HFFc6 (cell line): ENCODE results near the gene DLST. TPM values are rescaled to one million over a fixed set of nuclear protein-coding genes. Genes with fewer than 3 reads are reported as not detected.
A peak's percentile ranks its signal among the peaks of the same experiment; 100 is the strongest.

ENCODE experiments used
- DNase-seq: peaks from one replicate; pipeline ENCODE4 v3.0.0-alpha.2; 2018
- H3K27ac Mint-ChIP-seq: 2 replicates; pipeline ENCODE4 v1.8.0; 2020; ENCODE audit warnings: mild to moderate bottlenecking, mixed read lengths
- H3K27me3 Mint-ChIP-seq: 2 replicates; pipeline ENCODE4 v1.8.0; 2021; ENCODE audit warnings: mild to moderate bottlenecking, moderate library complexity, mixed read lengths; ENCODE audit not compliant: insufficient read depth
- H3K36me3 Mint-ChIP-seq: 2 replicates; pipeline ENCODE4 v1.8.0; 2021; ENCODE audit warnings: low read depth, mixed read lengths
- H3K4me1 Mint-ChIP-seq: 2 replicates; pipeline ENCODE4 v1.8.0; 2020; ENCODE audit warnings: low read depth, mixed read lengths
- H3K4me3 Mint-ChIP-seq: 2 replicates; pipeline ENCODE4 v1.8.0; 2020; ENCODE audit warnings: mild to moderate bottlenecking, moderate library complexity, mixed read lengths
- H3K9me3 Mint-ChIP-seq: 2 replicates; pipeline ENCODE4 v1.8.0; 2020; ENCODE audit warnings: mild to moderate bottlenecking, mixed read lengths
- total RNA-seq, 6 experiments: library from RNA; stranded (reverse); fragmentation: NEBNext Ultra II Directional; extraction: Animal tissue kit (Norgen Biotek cat#: 25700); gene quantifications; 2 replicates in 1 of 6; 3 replicates in 5 of 6; pipeline ENCODE4 v1.2.3, GENCODE V29; 2021
- TF ChIP-seq, protein P1 (sequence below): fragments of 200-600 bp; sonication (generic); IDR thresholded peaks from 2 replicates; pipeline ENCODE4 v1.5.0; 2021; ENCODE audit warnings: antibody characterized with exemption, mild to moderate bottlenecking

The DLST gene
- total RNA-seq, 6 experiments from 2014 or later = 97.5 to 118 (median 109) TPM

DNA sequence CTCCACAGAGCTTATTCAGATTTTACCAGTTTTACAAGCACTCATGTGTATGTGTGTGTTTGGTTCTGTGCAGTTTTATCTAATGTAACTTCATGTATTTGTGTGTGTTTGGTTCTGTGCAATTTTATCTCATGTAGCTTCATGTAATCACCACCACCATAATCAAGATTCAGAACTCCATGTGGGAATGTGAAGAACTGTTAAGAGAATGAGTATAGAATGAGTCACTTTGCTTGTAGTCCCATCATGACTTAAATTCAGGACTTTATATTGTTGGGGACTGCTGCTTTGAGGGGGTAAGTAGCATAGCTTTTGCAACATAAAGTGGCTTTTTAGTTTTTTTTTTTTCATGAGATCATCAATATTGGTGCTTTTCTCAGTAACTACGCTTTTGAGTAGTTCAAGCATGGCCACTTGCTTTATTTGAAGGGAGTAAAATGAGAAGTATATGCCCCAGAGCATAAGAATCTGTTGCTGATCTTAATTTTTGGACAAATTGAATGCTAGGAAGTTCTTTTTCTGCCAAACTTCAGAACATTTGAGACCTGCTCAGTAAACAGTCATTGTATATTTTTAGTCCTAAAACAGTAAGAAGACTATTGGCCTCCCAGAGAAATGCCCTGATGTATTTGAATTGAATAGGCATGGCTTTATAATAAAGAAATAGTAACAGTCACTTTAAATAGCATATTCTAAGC, 34.6 kb upstream of the DLST start:
- DNase-seq = peak; percentile 62
- H3K27me3 Mint-ChIP-seq = no peaks in the 10 kb centered on the region
- no peaks in the 10 kb centered on the region for H3K9me3 Mint-ChIP-seq
- H3K4me1 Mint-ChIP-seq = peaks cover 54% of the 10 kb centered on the region
- peak overlapping the region; percentile 75 for H3K27ac Mint-ChIP-seq
- H3K4me3 Mint-ChIP-seq = peak overlapping the region; percentile 45; the same call in 1 of the 2 replicates
- TF ChIP-seq, protein P1, sequence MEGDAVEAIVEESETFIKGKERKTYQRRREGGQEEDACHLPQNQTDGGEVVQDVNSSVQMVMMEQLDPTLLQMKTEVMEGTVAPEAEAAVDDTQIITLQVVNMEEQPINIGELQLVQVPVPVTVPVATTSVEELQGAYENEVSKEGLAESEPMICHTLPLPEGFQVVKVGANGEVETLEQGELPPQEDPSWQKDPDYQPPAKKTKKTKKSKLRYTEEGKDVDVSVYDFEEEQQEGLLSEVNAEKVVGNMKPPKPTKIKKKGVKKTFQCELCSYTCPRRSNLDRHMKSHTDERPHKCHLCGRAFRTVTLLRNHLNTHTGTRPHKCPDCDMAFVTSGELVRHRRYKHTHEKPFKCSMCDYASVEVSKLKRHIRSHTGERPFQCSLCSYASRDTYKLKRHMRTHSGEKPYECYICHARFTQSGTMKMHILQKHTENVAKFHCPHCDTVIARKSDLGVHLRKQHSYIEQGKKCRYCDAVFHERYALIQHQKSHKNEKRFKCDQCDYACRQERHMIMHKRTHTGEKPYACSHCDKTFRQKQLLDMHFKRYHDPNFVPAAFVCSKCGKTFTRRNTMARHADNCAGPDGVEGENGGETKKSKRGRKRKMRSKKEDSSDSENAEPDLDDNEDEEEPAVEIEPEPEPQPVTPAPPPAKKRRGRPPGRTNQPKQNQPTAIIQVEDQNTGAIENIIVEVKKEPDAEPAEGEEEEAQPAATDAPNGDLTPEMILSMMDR = no peak
- H3K36me3 Mint-ChIP-seq = no peaks in the 10 kb centered on the region

DNA sequence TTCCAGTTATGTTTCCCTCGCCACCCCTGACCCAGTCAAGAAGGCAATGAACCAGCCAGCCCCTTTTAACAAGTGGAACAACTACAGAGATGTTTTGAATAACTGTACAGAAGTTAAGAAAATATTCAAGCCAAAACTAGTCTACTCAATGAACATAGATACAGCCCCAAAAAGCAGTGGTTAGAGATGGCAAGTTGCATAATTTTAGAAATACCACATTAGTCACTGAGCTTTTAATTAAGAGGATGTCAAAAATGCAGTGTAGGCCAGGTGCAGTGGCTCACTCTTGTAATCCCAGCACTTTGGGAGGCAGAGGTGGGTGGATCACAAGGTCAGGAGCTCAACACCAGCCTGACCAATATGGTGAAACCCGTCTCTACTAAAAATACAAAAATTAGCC, 32.9 kb upstream of the DLST start:
- no peak for DNase-seq
- Mint-ChIP-seq H3K36me3 (no peaks in the 10 kb centered on the region), H3K4me1 (peaks cover 60% of the 10 kb centered on the region), H3K27me3 (no peaks in the 10 kb centered on the region), H3K9me3 (no peaks in the 10 kb centered on the region), H3K4me3 (no peak overlapping the region), H3K27ac (no peak overlapping the region)
- TF ChIP-seq, protein P1 = no peak

DNA sequence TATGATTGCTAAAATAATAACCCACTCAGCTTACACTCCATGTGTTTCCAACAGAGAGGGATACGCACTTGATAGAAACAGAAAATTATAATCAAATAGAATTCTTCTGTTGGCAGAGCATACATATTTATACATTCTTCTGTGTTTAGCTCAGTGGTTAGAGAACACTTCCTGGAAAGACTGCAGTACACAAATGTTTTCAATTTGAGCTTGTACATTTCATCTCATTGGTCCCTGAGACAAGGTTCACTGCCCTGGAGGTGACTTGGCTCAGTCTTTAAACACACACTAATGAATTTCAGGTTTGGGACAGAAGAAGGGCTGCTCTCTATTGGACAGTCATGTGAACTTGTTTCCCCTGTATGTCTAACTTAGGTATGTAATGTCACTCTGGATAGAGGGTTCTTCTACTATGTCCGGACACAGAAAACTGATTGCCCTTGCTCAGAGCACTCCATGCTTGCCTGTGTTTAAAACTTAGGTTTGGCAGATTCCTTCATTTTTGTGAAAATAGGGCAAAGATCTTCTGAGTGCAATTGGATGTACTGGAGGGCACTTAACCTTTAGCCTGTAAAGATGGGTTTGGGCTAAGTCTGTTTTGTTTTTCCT, 28.7 kb upstream of the DLST start:
- peaks cover 32% of the 10 kb centered on the region for H3K4me1 Mint-ChIP-seq
- H3K27ac Mint-ChIP-seq = peak overlapping the region; percentile 66
- no peaks in the 10 kb centered on the region for H3K9me3 Mint-ChIP-seq
- no peaks in the 10 kb centered on the region for H3K36me3 Mint-ChIP-seq
- TF ChIP-seq, protein P1 = no peak
- H3K27me3 Mint-ChIP-seq = no peaks in the 10 kb centered on the region; the same call in 1 of the 2 replicates
- DNase-seq = peak; percentile 64
- peak overlapping the region; percentile 41 for H3K4me3 Mint-ChIP-seq

DNA sequence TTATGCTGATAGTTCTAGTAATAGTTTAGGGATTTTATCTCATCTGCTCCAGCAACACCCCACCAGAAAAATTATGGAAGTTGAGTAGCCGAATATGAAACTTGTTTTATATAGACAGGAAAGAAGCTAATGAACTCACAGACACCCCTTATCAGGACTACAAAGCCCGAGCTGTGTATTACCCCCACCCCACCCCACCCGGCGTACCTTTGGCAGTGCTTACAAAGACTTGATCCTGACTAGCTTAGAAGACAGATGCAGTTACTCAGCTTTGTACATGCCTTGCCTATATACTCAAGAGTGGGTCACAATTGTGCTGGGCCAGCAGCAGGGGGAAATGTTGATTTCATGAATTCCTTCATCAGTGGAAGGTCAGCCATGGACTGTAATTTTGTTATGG, 28.1 kb upstream of the DLST start:
- H3K27me3 Mint-ChIP-seq = no peaks in the 10 kb centered on the region; the same call in 1 of the 2 replicates
- peak overlapping the region; percentile 41 for H3K4me3 Mint-ChIP-seq
- H3K4me1 Mint-ChIP-seq = peaks cover 35% of the 10 kb centered on the region
- DNase-seq = no peak
- TF ChIP-seq, protein P1 = no peak
- H3K27ac Mint-ChIP-seq = peak overlapping the region; percentile 66; the same call in 1 of the 2 replicates
- H3K36me3 Mint-ChIP-seq = no peaks in the 10 kb centered on the region
- no peaks in the 10 kb centered on the region for H3K9me3 Mint-ChIP-seq

DNA sequence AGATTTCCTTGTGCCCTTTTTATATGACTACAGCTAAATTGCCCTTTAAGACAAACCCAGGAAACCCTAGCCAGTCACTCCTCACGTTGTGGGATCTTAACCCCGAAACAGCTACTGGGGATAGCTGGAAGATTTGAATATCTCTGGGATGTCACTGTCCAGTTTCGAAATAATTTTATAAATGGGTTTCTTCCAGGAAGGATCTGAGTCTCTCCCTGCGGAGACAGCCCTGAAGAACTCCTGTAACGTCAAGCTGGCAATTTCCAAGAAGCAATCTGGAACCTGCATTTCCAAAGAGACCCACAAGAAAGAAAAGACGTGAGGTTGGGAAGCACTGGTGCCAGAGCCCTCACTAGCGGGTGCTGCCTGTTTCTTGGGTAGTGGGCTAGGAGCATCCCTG, 26.7 kb upstream of the DLST start:
- no peak for DNase-seq
- Mint-ChIP-seq H3K9me3 (no peaks in the 10 kb centered on the region), H3K27ac (no peak overlapping the region), H3K4me3 (no peak overlapping the region), H3K4me1 (peaks cover 37% of the 10 kb centered on the region), H3K36me3 (no peaks in the 10 kb centered on the region), H3K27me3 (no peaks in the 10 kb centered on the region; the same call in 1 of the 2 replicates)
- TF ChIP-seq, protein P1 = no peak
